ELR (cell line): ENCODE data around the gene ZNF428.
A peak's percentile ranks its signal among the peaks of the same experiment; 100 is the strongest.
"Not testable (repeated sequence)": the region's sequence is repeated elsewhere in the genome, so short reads cannot be mapped to it uniquely, and the experiment has no call there.

ENCODE experiments used
- DNase-seq: peaks from one replicate; pipeline ENCODE4 v3.0.0-alpha.2; 2015; ENCODE audit warnings: low read depth

Gene ZNF428

DNA sequence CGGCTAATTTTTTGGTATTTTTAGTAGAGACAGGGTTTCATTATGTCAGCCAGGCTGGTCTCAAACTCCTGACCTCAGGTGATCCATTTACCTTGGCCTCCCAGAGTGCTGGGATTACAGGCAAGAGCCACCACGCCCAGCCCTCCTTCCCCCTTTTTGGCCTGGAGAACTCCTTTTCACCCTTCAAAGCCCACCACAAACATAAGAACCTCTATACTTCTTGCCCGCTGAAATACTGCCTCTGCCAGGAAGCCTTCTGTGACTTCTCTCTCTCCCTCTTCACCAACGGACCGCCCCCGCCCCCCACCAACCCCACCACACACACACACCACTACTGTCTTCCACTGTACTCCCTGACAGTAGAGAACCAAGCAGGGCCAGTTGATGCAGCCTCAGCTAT is 2.5 kb downstream of the ZNF428 start:
- no peak for DNase-seq

DNA sequence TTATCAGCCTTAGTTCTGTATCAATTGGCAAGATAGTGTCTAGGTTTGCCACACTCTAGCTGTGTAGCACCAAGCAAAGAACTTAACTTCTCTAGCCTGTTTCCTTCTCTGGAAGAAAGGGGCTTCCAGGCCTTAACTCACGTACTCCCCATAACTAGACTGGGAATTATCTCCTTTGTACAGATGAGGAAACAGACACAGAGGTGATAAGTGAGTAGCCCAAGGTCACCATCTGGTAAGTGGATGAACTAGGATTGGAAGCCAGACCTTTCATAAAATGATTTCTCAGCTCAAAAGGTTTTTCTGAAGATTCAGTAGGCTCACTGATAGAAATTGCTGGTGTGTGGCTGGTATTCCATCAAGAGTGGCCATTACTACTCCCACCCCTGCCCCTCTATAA is 3.1 kb downstream of the ZNF428 start:
- DNase-seq = no peak

GRCh38 chr19:43612374-43612773 is 7.1 kb downstream of the ZNF428 start:
- no peak for DNase-seq

GRCh38 chr19:43611788-43612187 is 7.6 kb downstream of the ZNF428 start, which contains the start of gene SRRM5:
SRRM5 (plus strand) TSS chr19:43612088; CDS start chr19:43612122, 34 bp downstream.
- DNase-seq = no peak

DNA sequence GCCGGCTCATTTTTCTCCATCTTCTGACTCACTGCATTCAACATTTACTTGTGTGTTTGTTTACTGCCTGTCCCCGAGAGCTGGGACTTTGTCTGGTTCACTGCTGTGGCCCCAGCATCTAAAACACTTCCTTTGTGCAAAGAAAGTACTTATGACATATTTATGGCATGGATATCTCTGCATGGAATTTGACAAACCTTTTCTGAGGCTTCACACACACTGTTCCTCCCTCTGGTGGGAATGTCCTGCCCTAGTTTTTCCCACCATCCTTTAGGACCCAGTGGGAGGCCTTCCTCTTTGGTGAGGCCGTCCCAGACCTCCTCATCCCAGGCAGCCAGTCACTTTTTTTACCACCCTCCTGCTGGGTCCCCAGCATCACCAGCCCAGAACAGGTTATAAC is 8.9 kb downstream of the ZNF428 start:
- DNase-seq = peak; percentile 21

DNA sequence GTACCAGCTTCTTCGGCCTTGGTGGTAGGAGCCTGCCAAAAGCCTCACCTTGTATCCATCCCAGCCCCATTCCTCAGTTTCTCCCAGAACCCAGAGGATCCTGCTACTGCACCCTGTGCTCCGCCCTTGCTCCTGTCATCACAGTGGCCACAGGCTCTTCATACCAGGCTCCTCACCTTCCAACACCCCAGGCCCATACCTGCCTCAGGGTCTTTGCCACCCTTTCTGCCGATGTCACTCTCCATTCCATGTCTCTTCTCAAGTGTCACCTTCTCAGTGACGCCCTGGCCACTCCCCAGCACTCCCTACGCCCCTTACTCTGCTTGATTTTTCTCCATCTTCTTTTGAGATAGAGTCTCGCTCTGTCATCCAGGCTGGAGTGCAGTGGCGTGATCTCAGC is 9.6 kb downstream of the ZNF428 start:
- no peak for DNase-seq

GRCh38 chr19:43607238-43608205 is 11.9 kb downstream of the ZNF428 start:
- no peak for DNase-seq

- no peak for DNase-seq
Observed at GRCh38 chr19:43606569-43607229, 12.7 kb downstream of the ZNF428 start.

GRCh38 chr19:43605875-43606568 is 13.4 kb downstream of the ZNF428 start:
- DNase-seq = no peak

- DNase-seq = not testable (repeated sequence)
Observed at GRCh38 chr19:43600326-43600725, 19.1 kb downstream of the ZNF428 start.

- DNase-seq = no peak
Observed at GRCh38 chr19:43599635-43600295, 19.7 kb downstream of the ZNF428 start.

- DNase-seq = no peak
Observed at GRCh38 chr19:43598445-43599240, 20.8 kb downstream of the ZNF428 start.

DNA sequence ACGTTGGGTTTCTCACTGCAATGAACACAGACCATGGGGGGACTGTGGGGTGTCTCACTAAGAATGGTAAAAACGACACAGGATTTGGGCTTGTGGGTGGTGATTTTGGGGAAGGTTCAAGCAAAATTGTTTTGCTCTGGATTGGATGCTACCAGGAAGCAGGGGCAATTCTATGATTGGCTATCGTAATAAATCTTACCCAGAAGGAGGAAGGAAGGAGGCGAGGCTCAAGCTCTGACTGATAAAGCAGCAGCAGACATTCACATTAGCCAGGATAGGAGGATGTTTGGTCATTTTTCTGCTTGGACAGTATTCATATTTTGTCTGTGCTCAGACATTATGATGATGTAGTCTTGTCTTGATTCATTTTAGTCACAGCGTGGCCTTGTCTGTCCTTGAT is 21.6 kb downstream of the ZNF428 start:
- DNase-seq = no peak

GRCh38 chr19:43596842-43597461 is 22.5 kb downstream of the ZNF428 start:
- peak; percentile 40 for DNase-seq

- peak; percentile 99 for DNase-seq
Observed at GRCh38 chr19:43595999-43596841, 23.2 kb downstream of the ZNF428 start, which contains the start of the genes IRGQ and ZNF576. IRGQ (minus strand) TSS chr19:43596134; CDS start chr19:43595338, 796 bp downstream. ZNF576 (plus strand) TSS chr19:43596595; CDS start chr19:43597109, 514 bp downstream.

GRCh38 chr19:43595605-43595998 is 23.8 kb downstream of the ZNF428 start:
- DNase-seq = no peak

GRCh38 chr19:43594710-43595604 is 24.5 kb downstream of the ZNF428 start:
- peak; percentile 71 for DNase-seq

- no peak for DNase-seq
Observed at GRCh38 chr19:43594081-43594697, 25.2 kb downstream of the ZNF428 start.
